HUES48 (cell line): ENCODE data around the gene WDFY1.

Experiments used
- H3K27ac ChIP-seq: one replicate; pipeline ENCODE4 v1.7.0; 2013; ENCODE audit warnings: low read depth, low read length, inconsistent platforms
- H3K27me3 ChIP-seq: 2 replicates; pipeline ENCODE4 v1.6.1; 2013; ENCODE audit warnings: mild to moderate bottlenecking, low read length; ENCODE audit not compliant: control insufficient read depth, insufficient read depth
- H3K36me3 ChIP-seq: 2 replicates; pipeline ENCODE4 v1.6.1; 2013; ENCODE audit warnings: low read length; ENCODE audit not compliant: control insufficient read depth, insufficient read depth
- H3K4me1 ChIP-seq: 2 replicates; pipeline ENCODE4 v1.6.1; 2013; ENCODE audit warnings: mild to moderate bottlenecking, low read length; ENCODE audit not compliant: control insufficient read depth, insufficient read depth
- H3K4me3 ChIP-seq: 2 replicates; pipeline ENCODE4 v1.5.1; 2013; ENCODE audit warnings: mild to moderate bottlenecking, low read depth, low read length
- H3K9ac ChIP-seq: 2 replicates; pipeline ENCODE4 v1.6.1; 2013; ENCODE audit warnings: mild to moderate bottlenecking, low read depth, low read length, moderate library complexity
- H3K9me3 ChIP-seq: 2 replicates; pipeline ENCODE4 v1.6.1; 2013; ENCODE audit warnings: low read length; ENCODE audit not compliant: control insufficient read depth, insufficient read depth

Gene WDFY1

GRCh38 chr2:223928113-223929006, 16.8 kb downstream of the WDFY1 start:
- H3K27me3 ChIP-seq, result no peaks in the 10 kb centered on the region
- H3K9me3 ChIP-seq, result no peaks in the 10 kb centered on the region
- H3K36me3 ChIP-seq, result peaks cover 5% of the 10 kb centered on the region; the same call in 1 of the 2 replicates
- no peak overlapping the region for H3K9ac ChIP-seq
- H3K27ac ChIP-seq, result no peak overlapping the region
- no peak overlapping the region for H3K4me3 ChIP-seq
- peaks cover 25% of the 10 kb centered on the region for H3K4me1 ChIP-seq

- no peak overlapping the region for H3K4me3 ChIP-seq
- no peaks in the 10 kb centered on the region for H3K27me3 ChIP-seq
- no peak overlapping the region for H3K27ac ChIP-seq
- H3K4me1 ChIP-seq, result peaks cover 6% of the 10 kb centered on the region
- peaks cover 5% of the 10 kb centered on the region; the same call in 1 of the 2 replicates for H3K36me3 ChIP-seq
- no peak overlapping the region for H3K9ac ChIP-seq
- no peaks in the 10 kb centered on the region for H3K9me3 ChIP-seq
These were observed 20.0 kb downstream of the WDFY1 start for GRCh38 chr2:223925106-223925505.

- Histone ChIP-seq H3K36me3 (peaks cover 5% of the 10 kb centered on the region; the same call in 1 of the 2 replicates), H3K9ac (no peak overlapping the region), H3K27ac (no peak overlapping the region)
These were observed 21.2 kb downstream of the WDFY1 start for GRCh38 chr2:223923976-223924375.

GRCh38 chr2:223922308-223922707, 22.8 kb downstream of the WDFY1 start:
- H3K27ac ChIP-seq, result no peak overlapping the region
- H3K36me3 ChIP-seq, result peaks cover 8% of the 10 kb centered on the region; the same call in 1 of the 2 replicates
- no peaks in the 10 kb centered on the region for H3K27me3 ChIP-seq
- H3K4me1 ChIP-seq, result no peaks in the 10 kb centered on the region
- H3K4me3 ChIP-seq, result no peak overlapping the region
- H3K9ac ChIP-seq, result no peak overlapping the region
- no peaks in the 10 kb centered on the region for H3K9me3 ChIP-seq

More at GRCh38 chr2:223923976-223924375, 21.2 kb downstream of the WDFY1 start:
- Histone ChIP-seq H3K4me3 (no peak overlapping the region), H3K9me3 (no peaks in the 10 kb centered on the region), H3K4me1 (no peaks in the 10 kb centered on the region), H3K27me3 (no peaks in the 10 kb centered on the region)

- Histone ChIP-seq H3K9ac (no peak overlapping the region), H3K36me3 (peaks cover 15% of the 10 kb centered on the region), H3K27ac (no peak overlapping the region)
These were observed 23.9 kb downstream of the WDFY1 start for GRCh38 chr2:223921204-223921603.

GRCh38 chr2:223920109-223920508, 25.0 kb downstream of the WDFY1 start:
- Histone ChIP-seq H3K9ac (no peak overlapping the region), H3K36me3 (peaks cover 24% of the 10 kb centered on the region), H3K4me3 (no peak overlapping the region), H3K27me3 (no peaks in the 10 kb centered on the region), H3K27ac (no peak overlapping the region), H3K9me3 (no peaks in the 10 kb centered on the region), H3K4me1 (no peaks in the 10 kb centered on the region)

More at GRCh38 chr2:223921204-223921603, 23.9 kb downstream of the WDFY1 start:
- Histone ChIP-seq H3K4me1 (no peaks in the 10 kb centered on the region), H3K27me3 (no peaks in the 10 kb centered on the region), H3K9me3 (no peaks in the 10 kb centered on the region), H3K4me3 (no peak overlapping the region)

GRCh38 chr2:223918671-223919134, 26.4 kb downstream of the WDFY1 start:
- Histone ChIP-seq H3K4me1 (no peaks in the 10 kb centered on the region), H3K27me3 (no peaks in the 10 kb centered on the region), H3K36me3 (peaks cover 33% of the 10 kb centered on the region), H3K4me3 (no peak overlapping the region), H3K9me3 (no peaks in the 10 kb centered on the region), H3K9ac (no peak overlapping the region), H3K27ac (no peak overlapping the region)

GRCh38 chr2:223916181-223916920, 28.8 kb downstream of the WDFY1 start:
- H3K9me3 ChIP-seq, result no peaks in the 10 kb centered on the region
- no peaks in the 10 kb centered on the region for H3K4me1 ChIP-seq
- H3K27ac ChIP-seq, result no peak overlapping the region
- no peak overlapping the region for H3K4me3 ChIP-seq
- H3K9ac ChIP-seq, result no peak overlapping the region
- peaks cover 37% of the 10 kb centered on the region for H3K36me3 ChIP-seq
- H3K27me3 ChIP-seq, result no peaks in the 10 kb centered on the region

- Histone ChIP-seq H3K27ac (no peak overlapping the region), H3K4me3 (no peak overlapping the region), H3K36me3 (peaks cover 38% of the 10 kb centered on the region), H3K4me1 (no peaks in the 10 kb centered on the region), H3K9me3 (no peaks in the 10 kb centered on the region), H3K27me3 (no peaks in the 10 kb centered on the region), H3K9ac (no peak overlapping the region)
These were observed 30.1 kb downstream of the WDFY1 start for GRCh38 chr2:223915071-223915470.

- H3K27me3 ChIP-seq, result no peaks in the 10 kb centered on the region
- H3K4me1 ChIP-seq, result no peaks in the 10 kb centered on the region; the same call in 1 of the 2 replicates
- H3K4me3 ChIP-seq, result no peak overlapping the region
- H3K27ac ChIP-seq, result no peak overlapping the region
- no peaks in the 10 kb centered on the region for H3K9me3 ChIP-seq
- H3K36me3 ChIP-seq, result peaks cover 38% of the 10 kb centered on the region
- no peak overlapping the region for H3K9ac ChIP-seq
These were observed 30.8 kb downstream of the WDFY1 start for GRCh38 chr2:223914324-223914723.
